ENCODE results near the gene PPP1CB.
"Not testable (repeated sequence)": the region's sequence is repeated elsewhere in the genome, so short reads cannot be mapped to it uniquely, and the experiment has no call there.

The PPP1CB gene

GRCh38 chr2:28780496-28780895 lies 28.9 kb downstream of the PPP1CB start:
- DNase-seq: no peak

GRCh38 chr2:28782423-28782822 lies 30.8 kb downstream of the PPP1CB start:
- DNase-seq: no peak

- not testable (repeated sequence) for DNase-seq
These were observed 32.9 kb downstream of the PPP1CB start for GRCh38 chr2:28784570-28784969.

- DNase-seq: no peak
These were observed 45.0 kb downstream of the PPP1CB start for GRCh38 chr2:28796620-28797019.

GRCh38 chr2:28801726-28802125 lies 50.1 kb downstream of the PPP1CB start:
- no peak for DNase-seq

- no peak for DNase-seq
These were observed 51.4 kb downstream of the PPP1CB start for GRCh38 chr2:28802975-28803429.

GRCh38 chr2:28809927-28810326 lies 58.3 kb downstream of the PPP1CB start:
- no peak for DNase-seq

- peak; percentile 7 for DNase-seq
These were observed 59.0 kb downstream of the PPP1CB start, which contains the start of gene SPDYA for GRCh38 chr2:28810384-28811285. Gene SPDYA (plus strand): TSS chr2:28810834. CDS start chr2:28816015, 5,181 bp downstream.

GRCh38 chr2:28818053-28818452 lies 66.4 kb downstream of the PPP1CB start:
- no peak for DNase-seq

DNA sequence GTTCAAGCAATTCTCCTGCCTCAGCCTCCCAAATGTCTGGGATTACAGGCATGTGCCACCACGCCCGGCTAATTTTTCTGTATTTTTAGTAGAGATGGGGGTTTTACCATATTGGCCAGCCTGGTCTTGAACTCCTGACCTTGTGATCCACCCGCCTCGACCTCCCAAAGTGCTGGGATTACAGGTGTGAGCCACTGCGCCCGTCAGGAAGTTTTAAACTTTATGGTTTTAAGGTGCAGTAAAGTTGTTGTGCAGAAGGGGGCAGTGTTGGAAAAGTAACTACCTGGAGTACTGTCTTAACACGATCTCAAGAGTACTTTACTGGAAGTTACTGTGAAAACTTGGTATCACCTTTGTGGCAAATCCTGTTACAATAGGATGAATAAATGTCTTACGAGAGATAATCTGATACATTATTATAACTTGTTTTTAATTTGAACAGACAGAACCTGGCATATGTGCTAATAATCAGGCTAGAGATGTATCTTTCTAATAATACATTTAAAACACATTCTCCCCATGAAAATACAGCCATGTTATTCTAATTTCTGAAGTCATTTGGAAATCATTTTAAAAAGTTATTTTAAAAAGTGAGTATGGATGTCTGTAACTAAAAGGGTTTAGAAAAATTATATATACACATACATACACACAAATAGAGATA lies 69.8 kb downstream of the PPP1CB start:
- peak; percentile 34 for DNase-seq

DNA sequence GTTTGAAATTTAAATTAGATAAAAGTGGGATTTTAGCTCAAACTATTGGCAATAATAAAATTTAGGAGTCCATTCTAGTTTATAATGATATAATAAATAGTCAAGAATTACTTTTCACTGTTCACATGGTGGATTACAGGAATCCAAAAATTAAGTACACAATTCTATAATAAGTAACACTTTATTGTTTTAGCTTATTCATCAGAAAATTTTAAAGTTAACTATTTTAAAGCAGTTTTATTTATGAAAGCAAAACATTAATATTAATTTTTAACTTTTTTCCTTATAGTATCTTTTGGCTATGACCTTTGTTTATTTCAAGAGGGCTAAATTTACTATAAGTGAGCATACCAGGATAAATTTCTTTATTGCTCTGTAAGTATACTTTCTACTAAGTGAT lies 70.4 kb downstream of the PPP1CB start:
- DNase-seq: no peak

DNA sequence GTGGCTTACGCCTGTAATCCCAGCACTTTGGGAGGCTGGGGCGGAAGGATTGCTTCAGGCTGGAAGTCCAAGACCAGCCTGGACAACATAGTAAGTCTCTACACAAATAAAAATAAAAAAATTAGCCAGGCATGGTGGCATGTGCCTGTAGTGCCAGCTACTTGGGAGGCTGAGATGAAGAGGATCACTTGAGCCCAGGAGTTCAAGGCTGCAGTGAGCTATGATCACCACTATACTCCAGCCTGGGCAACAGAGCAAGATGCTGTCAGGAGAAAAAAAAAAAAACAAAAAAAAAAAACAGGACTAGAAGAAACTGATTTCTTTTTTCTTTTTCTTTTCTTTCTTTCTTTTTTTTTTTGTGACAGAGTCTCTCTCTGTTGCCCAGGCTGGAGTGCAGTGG lies 72.6 kb downstream of the PPP1CB start:
- no peak for DNase-seq

- no peak for DNase-seq
These were observed 73.2 kb downstream of the PPP1CB start for GRCh38 chr2:28824870-28825269.

DNA sequence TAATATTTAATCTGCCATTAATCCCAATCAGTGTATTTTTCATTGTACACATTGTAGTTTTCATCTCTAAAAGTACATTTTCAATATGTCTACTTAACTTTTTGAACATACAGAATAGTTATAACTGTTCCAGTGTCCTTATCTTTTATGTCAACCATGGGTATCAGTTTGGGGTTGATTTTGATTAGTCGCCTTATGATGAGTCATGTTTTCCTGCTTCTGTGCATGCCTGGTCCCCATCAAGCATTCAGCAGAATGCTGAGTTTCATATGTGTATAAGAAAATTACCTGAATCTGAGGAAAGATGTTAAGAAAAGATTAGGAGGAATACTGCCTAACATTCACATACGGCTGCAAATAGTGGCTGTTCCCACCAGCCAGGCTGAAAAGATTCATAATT lies 76.8 kb downstream of the PPP1CB start:
- no peak for DNase-seq

DNA sequence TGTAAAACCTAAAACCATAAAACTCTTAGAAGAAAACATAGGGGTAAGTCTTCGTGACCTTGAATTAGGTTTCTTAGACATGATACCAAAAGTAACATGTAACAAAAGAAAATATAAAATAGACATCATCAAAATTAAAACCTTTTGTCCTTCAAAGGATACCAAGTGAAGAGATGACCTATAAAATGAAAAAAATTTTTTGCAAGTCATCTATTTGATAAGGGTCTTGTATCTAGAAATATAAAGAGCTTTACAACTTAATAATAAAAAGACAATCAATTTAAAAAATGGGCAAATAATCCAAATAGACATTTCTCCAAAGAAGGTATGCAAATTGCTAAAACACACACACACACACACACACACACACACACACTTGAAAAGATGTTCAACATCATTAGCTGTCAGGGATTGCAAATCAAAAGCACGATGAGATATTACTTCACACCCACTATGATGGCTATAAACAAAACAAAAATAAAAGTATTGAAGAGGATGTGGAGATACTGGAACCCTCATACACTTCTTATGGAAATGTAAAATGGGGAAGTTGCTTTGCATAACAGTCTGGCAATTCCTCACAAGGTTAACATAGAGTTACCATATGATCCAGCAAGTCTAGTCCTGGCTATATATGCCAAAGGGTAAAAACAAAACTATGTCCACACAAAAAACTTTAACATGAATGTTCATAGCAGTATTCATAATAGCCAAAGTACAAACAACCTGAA lies 82.3 kb downstream of the PPP1CB start:
- no peak for DNase-seq

DNA sequence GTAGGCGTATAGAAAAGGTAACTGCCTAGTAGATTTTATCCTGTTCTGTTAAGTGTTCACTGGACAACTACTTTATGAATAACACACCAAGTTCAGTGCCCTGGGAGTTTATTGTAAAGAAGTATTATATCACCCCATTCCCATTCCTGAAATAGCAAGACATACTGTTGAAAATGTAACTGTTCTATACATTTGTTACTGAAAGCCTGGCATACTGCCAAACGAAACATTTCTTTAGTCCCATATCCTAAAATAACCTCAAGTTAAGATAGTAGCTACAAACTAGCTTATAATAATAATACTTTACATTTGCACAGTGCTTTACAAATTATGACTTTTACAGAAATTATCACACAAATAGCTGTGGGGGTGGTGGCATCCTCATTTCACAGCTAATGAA lies 84.2 kb downstream of the PPP1CB start:
- DNase-seq: no peak

GRCh38 chr2:28838971-28839370 lies 87.3 kb downstream of the PPP1CB start:
- DNase-seq: no peak

GRCh38 chr2:28842042-28842441 lies 90.4 kb downstream of the PPP1CB start:
- no peak for DNase-seq

All from GF-D8 (cell line).